ENCODE results near the gene FRAT2. TPM values are rescaled to one million over a fixed set of nuclear protein-coding genes. Genes with fewer than 3 reads are reported as not detected.

Gene FRAT2
- total RNA-seq, 1 donor from 2014 or later = 14.9 TPM

DNA sequence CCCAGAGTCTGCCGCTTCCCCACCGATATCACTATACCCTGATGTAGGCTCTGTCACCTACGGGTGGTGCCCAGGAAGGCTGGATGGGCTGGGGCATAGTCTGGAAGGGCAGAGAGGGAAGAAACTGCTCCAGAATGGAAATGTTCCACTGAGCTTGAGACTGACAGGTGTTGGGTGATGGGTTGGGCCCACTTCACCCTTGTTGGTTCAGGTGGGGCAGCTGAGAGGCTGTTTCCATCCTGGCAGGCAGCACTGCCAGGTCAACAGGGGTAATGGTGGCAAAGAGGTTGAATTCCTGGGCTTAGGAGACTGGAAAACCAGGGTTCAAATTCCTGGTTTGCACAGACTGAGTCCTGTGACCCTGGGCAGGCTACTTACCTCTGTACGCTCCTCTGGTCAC lies 28.5 kb upstream of the FRAT2 start:
- no peaks in the 10 kb centered on the region for H3K4me1 ChIP-seq
- H3K4me3 ChIP-seq = no peak overlapping the region
- Mint-ChIP-seq H3K4me1 (no peaks in the 10 kb centered on the region), H3K9me3 (no peaks in the 10 kb centered on the region), H3K4me3 (no peak overlapping the region), H3K27ac (peak overlapping the region; percentile 35), H3K27me3 (ENCODE audit: insufficient read depth, low read depth) (peaks cover 2% of the 10 kb centered on the region), H3K36me3 (peaks cover 13% of the 10 kb centered on the region)
- H3K79me2 ChIP-seq (ENCODE audit: low read depth) = no peaks in the 10 kb centered on the region
- TF ChIP-seq EZH2 (IDR thresholded peaks at IDR 0.05) (no peak), EZH2phosphoT487 (IDR thresholded peaks at IDR 0.05) (no peak), CTCF (IDR thresholded peaks at IDR 0.05) (no peak)
- H3K36me3 ChIP-seq = no peaks in the 10 kb centered on the region
- no peaks in the 10 kb centered on the region for H3K9me3 ChIP-seq (ENCODE audit: low read depth)
- H2AFZ ChIP-seq (replicated peaks) = no peak overlapping the region
- no peaks in the 10 kb centered on the region for H4K20me1 ChIP-seq (ENCODE audit: low read depth)
- H3K9ac ChIP-seq = no peak overlapping the region
- DNase-seq (ENCODE audit: low spot score) = no peak
- H3K27ac ChIP-seq = no peak overlapping the region
- no peak overlapping the region for H3K4me2 ChIP-seq
- H3K27me3 ChIP-seq = no peaks in the 10 kb centered on the region
- no peaks in the 10 kb centered on the region for H3F3A ChIP-seq (ENCODE audit: low read depth)

- DNase-seq (ENCODE audit: low spot score) = no peak
- Histone ChIP-seq H3K27ac (no peak overlapping the region), H3K4me1 (no peaks in the 10 kb centered on the region), H3K9ac (no peak overlapping the region), H3K79me2 (ENCODE audit: low read depth) (no peaks in the 10 kb centered on the region), H3K4me3 (no peak overlapping the region), H4K20me1 (ENCODE audit: low read depth) (no peaks in the 10 kb centered on the region), H2AFZ (replicated peaks) (no peak overlapping the region), H3F3A (ENCODE audit: low read depth) (no peaks in the 10 kb centered on the region), H3K4me2 (no peak overlapping the region), H3K27me3 (no peaks in the 10 kb centered on the region), H3K36me3 (no peaks in the 10 kb centered on the region), H3K9me3 (ENCODE audit: low read depth) (no peaks in the 10 kb centered on the region)
- Mint-ChIP-seq H3K27ac (peak overlapping the region; percentile 35), H3K9me3 (no peaks in the 10 kb centered on the region), H3K4me3 (no peak overlapping the region), H3K4me1 (no peaks in the 10 kb centered on the region), H3K27me3 (ENCODE audit: insufficient read depth, low read depth) (peaks cover 2% of the 10 kb centered on the region), H3K36me3 (peaks cover 12% of the 10 kb centered on the region)
- TF ChIP-seq CTCF (IDR thresholded peaks at IDR 0.05) = no peak
Measured at GRCh38 chr10:97362310-97363033, 27.9 kb upstream of the FRAT2 start.

DNA sequence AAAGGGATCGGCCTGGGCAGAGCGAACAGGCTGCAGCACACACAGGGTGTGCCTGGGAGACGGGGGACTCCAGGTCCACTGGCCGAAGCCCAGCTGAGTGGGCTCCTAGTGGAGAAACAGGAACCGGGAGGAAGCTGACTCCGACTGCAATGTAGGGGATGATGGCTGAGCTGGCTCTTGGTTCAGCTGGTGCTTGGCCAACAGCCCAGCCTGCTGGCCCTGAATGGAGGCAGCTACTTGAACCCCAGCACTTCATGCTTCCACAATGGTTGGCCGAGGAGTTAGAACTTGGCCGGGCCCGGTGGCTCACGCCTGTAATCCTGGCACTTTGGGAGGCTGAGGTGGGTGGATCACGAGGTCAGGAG lies 27.0 kb upstream of the FRAT2 start:
- no peaks in the 10 kb centered on the region for H3K79me2 ChIP-seq (ENCODE audit: low read depth)

More for the DNA sequence above, 27.0 kb upstream of the FRAT2 start:
- Histone ChIP-seq H3K36me3 (no peaks in the 10 kb centered on the region), H3K9ac (no peak overlapping the region), H3F3A (ENCODE audit: low read depth) (no peaks in the 10 kb centered on the region), H3K27me3 (no peaks in the 10 kb centered on the region), H4K20me1 (ENCODE audit: low read depth) (no peaks in the 10 kb centered on the region), H3K27ac (no peak overlapping the region), H3K4me1 (no peaks in the 10 kb centered on the region), H3K4me3 (no peak overlapping the region), H3K4me2 (no peak overlapping the region), H3K9me3 (ENCODE audit: low read depth) (no peaks in the 10 kb centered on the region), H2AFZ (replicated peaks) (no peak overlapping the region)
- no peaks in the 10 kb centered on the region for H3K9me3 Mint-ChIP-seq
- no peaks in the 10 kb centered on the region for H3K4me1 Mint-ChIP-seq
- H3K4me3 Mint-ChIP-seq = no peak overlapping the region
- no peak for TF ChIP-seq EZH2phosphoT487 (IDR thresholded peaks at IDR 0.05)
- TF ChIP-seq CTCF (IDR thresholded peaks at IDR 0.05) = no peak
- no peak for TF ChIP-seq EZH2 (IDR thresholded peaks at IDR 0.05)
- peaks cover 13% of the 10 kb centered on the region for H3K36me3 Mint-ChIP-seq
- no peak overlapping the region for H3K27ac Mint-ChIP-seq
- no peak for DNase-seq (ENCODE audit: low spot score)
- peaks cover 2% of the 10 kb centered on the region for H3K27me3 Mint-ChIP-seq (ENCODE audit: insufficient read depth, low read depth)
